HG03558 (cell line): ENCODE measurements around the gene RHBDF1.

ENCODE experiments used
- ATAC-seq: cut with Tn5 transposase; IDR thresholded peaks from one replicate; pipeline ENCODE4 v1.9.1; 2021; ENCODE audit warnings: moderate number of reproducible peaks; ENCODE audit not compliant: unreplicated experiment; ENCODE audit errors: extremely low read depth

The RHBDF1 gene, protein sequence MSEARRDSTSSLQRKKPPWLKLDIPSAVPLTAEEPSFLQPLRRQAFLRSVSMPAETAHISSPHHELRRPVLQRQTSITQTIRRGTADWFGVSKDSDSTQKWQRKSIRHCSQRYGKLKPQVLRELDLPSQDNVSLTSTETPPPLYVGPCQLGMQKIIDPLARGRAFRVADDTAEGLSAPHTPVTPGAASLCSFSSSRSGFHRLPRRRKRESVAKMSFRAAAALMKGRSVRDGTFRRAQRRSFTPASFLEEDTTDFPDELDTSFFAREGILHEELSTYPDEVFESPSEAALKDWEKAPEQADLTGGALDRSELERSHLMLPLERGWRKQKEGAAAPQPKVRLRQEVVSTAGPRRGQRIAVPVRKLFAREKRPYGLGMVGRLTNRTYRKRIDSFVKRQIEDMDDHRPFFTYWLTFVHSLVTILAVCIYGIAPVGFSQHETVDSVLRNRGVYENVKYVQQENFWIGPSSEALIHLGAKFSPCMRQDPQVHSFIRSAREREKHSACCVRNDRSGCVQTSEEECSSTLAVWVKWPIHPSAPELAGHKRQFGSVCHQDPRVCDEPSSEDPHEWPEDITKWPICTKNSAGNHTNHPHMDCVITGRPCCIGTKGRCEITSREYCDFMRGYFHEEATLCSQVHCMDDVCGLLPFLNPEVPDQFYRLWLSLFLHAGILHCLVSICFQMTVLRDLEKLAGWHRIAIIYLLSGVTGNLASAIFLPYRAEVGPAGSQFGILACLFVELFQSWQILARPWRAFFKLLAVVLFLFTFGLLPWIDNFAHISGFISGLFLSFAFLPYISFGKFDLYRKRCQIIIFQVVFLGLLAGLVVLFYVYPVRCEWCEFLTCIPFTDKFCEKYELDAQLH

GRCh38 chr16:72561-73548, at the start of gene RHBDF1:
TSS of gene RHBDF1 (minus strand) at chr16:72631. CDS start at chr16:65015, 7,616 bp downstream.
- no peak for ATAC-seq

GRCh38 chr16:120756-121155, 48.3 kb upstream of the RHBDF1 start:
- no peak for ATAC-seq

GRCh38 chr16:119835-120491, 47.5 kb upstream of the RHBDF1 start:
- ATAC-seq: no peak

DNA sequence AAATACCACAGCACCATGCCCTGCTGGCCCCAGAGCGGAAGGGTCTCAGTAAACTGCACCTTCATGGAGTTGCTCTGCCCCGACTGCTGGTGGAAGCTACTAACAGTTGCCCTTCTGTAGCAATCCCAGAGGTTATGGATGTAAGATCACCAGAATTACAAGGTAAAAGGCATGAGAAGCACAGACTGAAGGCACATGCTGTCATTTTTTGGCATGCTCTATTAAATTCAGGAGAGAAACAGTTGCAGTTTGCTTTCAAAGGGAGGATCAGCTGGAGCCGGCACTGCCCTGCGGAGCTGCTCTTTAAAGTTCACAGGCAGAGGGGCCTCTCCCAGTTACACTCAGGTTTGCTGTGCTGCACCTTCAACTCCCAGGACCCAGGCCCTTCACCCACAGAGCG, 46.9 kb upstream of the RHBDF1 start:
- ATAC-seq: no peak

GRCh38 chr16:118857-119256, 46.4 kb upstream of the RHBDF1 start:
- ATAC-seq: no peak

DNA sequence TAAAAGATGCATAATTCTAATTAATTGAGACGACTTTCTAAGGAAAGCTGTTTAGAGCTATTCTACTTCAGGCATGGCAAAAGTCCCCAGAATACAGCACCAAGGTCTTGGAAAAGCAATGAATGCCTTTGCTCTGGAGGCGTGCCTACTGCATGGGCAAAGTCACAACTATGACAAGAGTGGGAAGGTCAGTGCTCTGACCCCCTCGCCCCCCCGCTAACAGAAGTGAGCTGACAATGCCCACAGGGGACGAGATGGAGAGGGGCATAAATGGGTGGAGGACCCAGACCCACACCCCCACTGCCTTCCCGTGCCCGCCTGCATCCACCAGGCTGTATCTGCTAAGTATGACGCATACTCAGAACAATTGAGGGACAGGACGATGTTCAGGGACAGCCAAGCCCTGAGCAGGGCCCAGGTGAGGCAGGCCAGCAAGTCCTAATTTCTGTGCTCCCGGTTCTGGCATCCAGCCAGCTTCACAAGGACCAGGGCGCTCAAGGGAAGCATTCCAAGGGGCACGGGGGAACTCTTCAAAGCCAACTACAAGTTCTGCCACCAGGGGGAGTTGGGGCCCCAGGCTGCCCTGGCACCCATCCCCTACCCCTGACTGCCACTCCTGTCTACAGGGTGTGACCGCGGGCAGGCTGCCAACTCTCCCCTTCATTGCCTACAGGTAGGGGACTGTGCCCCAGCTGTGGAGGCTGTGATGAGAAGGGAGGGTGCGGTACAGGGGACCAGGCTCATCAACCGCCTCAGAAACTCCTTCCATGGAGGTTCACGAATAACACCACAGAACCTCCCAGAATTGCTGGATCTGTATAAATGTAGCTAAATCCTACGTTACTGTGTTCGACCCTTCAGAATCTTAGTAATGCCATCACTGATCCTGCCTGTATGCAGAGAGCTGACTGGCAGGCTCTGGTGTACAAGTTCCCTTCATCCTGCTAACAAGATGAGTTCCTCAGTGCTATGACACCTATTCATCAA, 45.2 kb upstream of the RHBDF1 start:
- ATAC-seq: no peak

- no peak for ATAC-seq
Measured at GRCh38 chr16:116015-116414, 43.6 kb upstream of the RHBDF1 start.

GRCh38 chr16:114327-114726, 41.9 kb upstream of the RHBDF1 start:
- no peak for ATAC-seq

DNA sequence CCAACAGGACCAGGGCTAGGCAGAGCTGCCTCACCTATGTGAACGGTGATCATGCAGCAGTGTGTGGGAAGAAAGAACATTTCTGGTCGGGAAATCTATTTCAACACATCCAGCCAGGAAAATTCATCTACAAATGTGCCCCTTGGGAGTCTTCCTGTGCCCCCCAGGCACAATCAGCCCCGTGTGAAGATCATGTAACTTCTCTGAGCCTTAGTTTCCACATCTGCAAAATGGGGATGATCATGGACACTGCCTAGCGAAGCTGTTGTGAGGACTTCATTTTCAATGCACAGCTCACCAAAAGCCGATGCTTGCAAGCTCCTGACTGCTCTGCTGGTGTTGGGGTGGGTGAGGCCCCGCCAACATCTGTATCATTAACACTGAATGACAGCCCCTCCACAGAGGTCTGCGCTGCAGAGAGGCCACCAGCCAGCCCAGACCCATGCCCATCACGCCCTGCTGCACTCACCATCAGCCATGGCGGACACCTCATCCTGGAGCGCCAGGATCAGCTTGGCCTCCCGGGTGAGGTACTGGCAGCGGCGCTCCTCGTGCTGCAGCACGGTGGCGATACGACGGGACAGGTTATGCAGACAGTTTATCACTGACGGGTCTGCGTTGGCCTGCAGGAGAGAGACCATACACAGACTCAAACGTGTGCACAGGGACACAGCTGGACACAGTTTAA, 39.9 kb upstream of the RHBDF1 start:
- ATAC-seq: no peak

- no peak for ATAC-seq
Measured at GRCh38 chr16:106623-107324, 34.3 kb upstream of the RHBDF1 start.

GRCh38 chr16:105521-105920, 33.1 kb upstream of the RHBDF1 start:
- no peak for ATAC-seq

DNA sequence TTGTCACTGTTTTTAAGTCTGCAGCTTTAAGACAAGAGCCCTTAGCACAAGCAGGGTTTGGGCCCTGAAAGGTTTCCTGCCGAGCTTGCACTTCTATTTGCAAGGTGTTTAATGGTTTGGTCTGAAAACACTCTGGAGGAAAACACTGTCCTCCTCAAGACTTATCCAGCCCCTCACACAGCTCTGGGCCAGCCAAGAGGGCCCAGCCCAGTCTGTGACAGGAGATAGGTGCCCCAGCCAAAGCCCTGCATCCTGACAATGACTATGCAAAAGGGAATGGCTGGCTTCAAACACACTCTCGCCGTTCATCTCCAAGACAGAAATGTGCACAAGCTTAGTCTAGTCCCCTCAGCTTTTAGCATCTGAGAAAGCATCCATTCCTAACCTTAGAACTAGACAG, 32.5 kb upstream of the RHBDF1 start:
- ATAC-seq: no peak

DNA sequence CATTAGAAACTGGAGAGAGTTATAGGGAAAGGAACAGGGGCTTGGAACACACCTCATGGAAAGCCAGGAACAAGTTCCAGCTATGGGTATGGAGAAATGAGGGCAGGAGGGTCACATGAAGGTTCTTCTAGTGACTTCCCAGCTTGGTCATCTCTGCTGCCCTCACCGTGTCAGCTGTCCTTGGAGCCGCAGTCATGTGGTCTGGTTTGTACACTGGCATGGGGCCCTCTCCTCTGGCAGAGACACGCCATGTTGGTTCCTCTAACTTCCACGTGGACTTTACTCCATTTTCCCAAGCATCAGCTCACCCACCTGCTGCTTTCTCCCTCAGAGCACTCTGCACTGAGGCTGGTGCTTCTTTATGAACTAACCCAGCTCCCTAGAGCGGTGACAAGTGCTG, 31.9 kb upstream of the RHBDF1 start:
- no peak for ATAC-seq

- no peak for ATAC-seq
Measured at GRCh38 chr16:102060-102855, 29.8 kb upstream of the RHBDF1 start.

DNA sequence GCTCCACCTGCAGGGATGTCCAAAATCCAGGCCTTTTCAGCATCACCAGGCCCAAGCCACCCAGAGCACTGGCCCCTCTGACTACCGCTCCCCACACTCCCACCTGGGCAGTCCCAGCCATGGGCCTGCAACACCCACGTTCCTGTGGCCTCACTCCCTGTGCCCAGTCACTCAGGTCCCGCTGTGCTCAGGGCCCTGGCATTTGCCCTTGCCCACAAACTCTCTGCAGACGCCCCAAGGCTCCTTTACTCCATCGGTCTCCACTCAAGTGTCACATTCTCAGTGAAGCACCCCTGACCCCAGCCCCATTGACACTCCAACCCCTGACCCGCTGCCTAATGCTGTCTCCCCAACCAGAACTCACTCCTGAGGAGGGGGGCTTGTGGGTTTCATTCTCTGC, 29.2 kb upstream of the RHBDF1 start:
- ATAC-seq: no peak

DNA sequence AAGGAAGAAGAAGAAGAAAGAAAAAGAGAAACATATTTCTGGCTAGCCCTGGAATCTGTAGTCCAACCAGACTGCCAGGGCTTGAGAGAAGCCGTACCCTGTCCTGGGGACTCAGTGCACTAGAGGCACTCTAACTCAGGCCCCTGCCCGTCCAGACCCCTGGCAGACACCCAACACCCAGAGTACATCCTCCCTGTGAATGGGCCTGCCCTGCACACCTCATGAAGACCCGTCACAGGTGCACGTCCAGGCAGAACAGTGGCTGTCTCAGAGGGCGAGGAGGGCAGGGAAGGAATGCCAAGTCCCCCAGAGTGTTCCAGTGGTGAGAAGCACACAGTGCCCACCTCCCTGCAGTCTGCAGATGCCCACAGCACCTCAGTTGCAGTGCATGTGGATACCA, 28.6 kb upstream of the RHBDF1 start:
- no peak for ATAC-seq

GRCh38 chr16:97822-98221, 25.4 kb upstream of the RHBDF1 start:
- no peak for ATAC-seq
